ENCODE results near the gene TMEM184A.
A peak's percentile ranks its signal among the peaks of the same experiment; 100 is the strongest.
"Not testable (repeated sequence)": the region's sequence is repeated elsewhere in the genome, so short reads cannot be mapped to it uniquely, and the experiment has no call there.

TMEM184A gene

GRCh38 chr7:1590476-1590875, 34.5 kb upstream of the TMEM184A start:
- DNase-seq (ENCODE audit: low spot score): no peak

GRCh38 chr7:1588978-1589377, 33.0 kb upstream of the TMEM184A start:
- no peak for DNase-seq (ENCODE audit: low spot score)

GRCh38 chr7:1587738-1588137, 31.7 kb upstream of the TMEM184A start:
- no peak for DNase-seq (ENCODE audit: low spot score)

- DNase-seq (ENCODE audit: low spot score): no peak
These were observed 31.1 kb upstream of the TMEM184A start for GRCh38 chr7:1586827-1587705.

GRCh38 chr7:1586126-1586826, 30.3 kb upstream of the TMEM184A start:
- DNase-seq (ENCODE audit: low spot score): no peak

GRCh38 chr7:1585142-1585981, 29.4 kb upstream of the TMEM184A start:
- DNase-seq (ENCODE audit: low spot score): no peak

GRCh38 chr7:1584700-1585099, 28.7 kb upstream of the TMEM184A start:
- no peak for DNase-seq (ENCODE audit: low spot score)

GRCh38 chr7:1583241-1583930, 27.4 kb upstream of the TMEM184A start:
- not testable (repeated sequence) for DNase-seq (ENCODE audit: low spot score)

- DNase-seq (ENCODE audit: low spot score): no peak
These were observed 24.5 kb upstream of the TMEM184A start for GRCh38 chr7:1580422-1581030.

GRCh38 chr7:1579481-1580421, 23.7 kb upstream of the TMEM184A start:
- DNase-seq (ENCODE audit: low spot score): peak; percentile 90

GRCh38 chr7:1578513-1578912, 22.5 kb upstream of the TMEM184A start:
- DNase-seq (ENCODE audit: low spot score): no peak

GRCh38 chr7:1576521-1577253, 20.7 kb upstream of the TMEM184A start:
- no peak for DNase-seq (ENCODE audit: low spot score)

GRCh38 chr7:1575809-1576208, 19.8 kb upstream of the TMEM184A start:
- DNase-seq (ENCODE audit: low spot score): no peak

GRCh38 chr7:1572111-1572822, 16.3 kb upstream of the TMEM184A start:
- no peak for DNase-seq (ENCODE audit: low spot score)

GRCh38 chr7:1569833-1570632, 14.0 kb upstream of the TMEM184A start, which contains the start of gene PSMG3:
Gene PSMG3 (minus strand): TSS chr7:1570032. CDS start chr7:1569339, 693 bp downstream.
- DNase-seq (ENCODE audit: low spot score): peak; percentile 98

- no peak for DNase-seq (ENCODE audit: low spot score)
These were observed 13.4 kb upstream of the TMEM184A start for GRCh38 chr7:1569440-1569832.

- DNase-seq (ENCODE audit: low spot score): no peak
These were observed 13.0 kb upstream of the TMEM184A start for GRCh38 chr7:1569016-1569415.

Measured in D341Med (cell line).